GM12891 (cell line): ENCODE data around the gene HOXA9.

ENCODE experiments used
- DNase-seq: peaks from one replicate; pipeline ENCODE4 v3.0.0; 2011; ENCODE audit warnings: low spot score; ENCODE audit not compliant: insufficient read length
- FAIRE-seq: peaks from 2 replicates; lab custom pipeline; 2011; peaks lifted over from hg19 to GRCh38; lab: Jason Lieb, UNC
- PAX5 ChIP-seq: IDR thresholded peaks from 2 replicates; pipeline ENCODE4 v1.6.1; 2011; ENCODE audit warnings: low read length, moderate library complexity, mild to moderate bottlenecking; ENCODE audit not compliant: insufficient read depth, severe bottlenecking
- POLR2A ChIP-seq: IDR thresholded peaks from 2 replicates; pipeline ENCODE4 v1.6.1; 2011; ENCODE audit warnings: low read depth, low read length, control low read depth
- POLR2AphosphoS5 ChIP-seq: IDR thresholded peaks from 2 replicates; pipeline ENCODE4 v1.6.1; 2011; ENCODE audit warnings: low read depth, low read length, control low read depth
- POU2F2 ChIP-seq: IDR thresholded peaks from 2 replicates; pipeline ENCODE4 v1.6.1; 2011; ENCODE audit warnings: low read depth, mild to moderate bottlenecking, control low read depth, low read length, moderate library complexity
- SPI1 ChIP-seq: IDR thresholded peaks from 2 replicates; pipeline ENCODE4 v1.6.1; 2011; ENCODE audit warnings: low read depth, low read length, control low read depth
- TAF1 ChIP-seq: IDR thresholded peaks from 2 replicates; pipeline ENCODE4 v1.6.1; 2011; ENCODE audit warnings: low read depth, low read length, control low read depth

Gene HOXA9

DNA sequence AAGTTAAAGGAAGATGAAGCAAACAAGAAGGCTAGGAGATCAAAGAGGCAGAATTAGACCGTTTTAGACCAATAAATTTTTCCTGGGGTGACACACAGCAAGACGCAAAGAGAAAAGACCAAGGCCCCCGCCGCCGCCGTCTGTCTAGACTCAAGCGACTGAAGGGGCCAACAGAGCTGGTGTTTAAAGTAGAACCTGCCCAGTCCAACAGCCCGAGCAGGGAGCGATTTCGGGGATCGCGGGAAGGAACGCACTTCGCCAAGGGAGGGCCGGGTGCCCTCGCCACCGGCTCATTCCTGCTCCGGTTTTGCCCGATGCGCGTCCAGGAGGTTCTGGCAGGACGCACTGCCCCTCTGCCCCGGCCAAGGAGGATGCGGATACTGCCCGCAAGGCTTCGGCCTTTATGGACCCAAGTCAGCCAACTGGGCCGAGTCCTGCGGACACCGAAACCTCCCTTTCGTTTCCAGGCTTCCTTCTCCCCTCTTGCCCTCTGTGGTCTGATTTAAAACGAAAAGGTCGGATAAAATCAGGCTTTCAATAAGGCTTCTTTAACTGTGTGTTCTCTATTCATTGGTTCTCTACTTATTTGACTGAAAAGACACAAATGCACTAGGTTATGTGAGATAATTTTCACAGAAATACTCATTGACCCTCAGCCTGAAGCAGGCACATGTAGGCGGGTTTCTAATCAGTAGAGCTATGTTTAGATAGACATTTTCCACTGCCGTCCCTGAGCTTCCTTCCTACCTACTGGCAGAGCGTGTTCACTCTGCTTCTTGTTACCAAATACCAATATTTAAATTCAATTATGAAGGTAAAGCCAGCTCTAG lies 6.7 kb downstream of the HOXA9 start:
- FAIRE-seq (no peak), DNase-seq (no peak)
- TF ChIP-seq PAX5 (no peak), POLR2AphosphoS5 (no peak), SPI1 (no peak), POU2F2 (no peak), POLR2A (no peak), TAF1 (no peak)

DNA sequence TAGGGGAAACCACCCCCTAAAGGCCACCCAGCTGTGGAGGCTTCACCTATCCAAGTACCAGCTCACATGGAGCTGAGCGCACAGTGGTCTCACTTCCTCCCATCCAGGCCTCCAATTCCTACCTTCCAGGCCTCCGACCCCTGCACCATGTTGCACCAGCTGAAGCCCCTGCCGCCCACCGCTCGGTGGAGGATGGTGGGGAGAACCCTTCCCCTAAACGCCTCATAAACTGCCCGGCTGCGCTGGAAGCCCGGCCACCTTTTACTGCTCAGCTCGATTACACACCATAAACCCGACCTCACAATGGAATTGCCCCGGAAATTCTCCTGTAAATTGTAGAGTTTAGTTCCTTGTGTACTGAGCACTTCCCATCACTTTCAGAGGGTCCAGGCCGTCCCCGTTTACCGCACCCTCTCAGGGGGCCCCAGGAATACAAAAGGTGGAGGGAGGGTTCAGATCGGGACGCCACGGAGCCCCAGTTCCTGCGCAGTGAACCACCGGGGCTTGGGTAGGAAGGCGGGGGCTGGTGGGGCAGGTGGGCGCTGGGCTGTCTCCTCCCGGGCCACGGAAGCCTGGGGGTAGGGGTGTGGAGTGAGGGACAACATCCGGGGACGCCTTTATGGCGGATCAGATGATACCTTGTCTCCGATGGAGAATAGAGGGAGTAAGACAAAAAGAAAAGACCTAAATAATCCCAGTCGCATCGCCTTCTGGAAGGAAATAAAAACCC lies 7.5 kb downstream of the HOXA9 start:
- FAIRE-seq (no peak), DNase-seq (no peak)
- TF ChIP-seq SPI1 (no peak), POLR2AphosphoS5 (no peak), POLR2A (no peak), PAX5 (no peak), TAF1 (no peak), POU2F2 (no peak)

DNA sequence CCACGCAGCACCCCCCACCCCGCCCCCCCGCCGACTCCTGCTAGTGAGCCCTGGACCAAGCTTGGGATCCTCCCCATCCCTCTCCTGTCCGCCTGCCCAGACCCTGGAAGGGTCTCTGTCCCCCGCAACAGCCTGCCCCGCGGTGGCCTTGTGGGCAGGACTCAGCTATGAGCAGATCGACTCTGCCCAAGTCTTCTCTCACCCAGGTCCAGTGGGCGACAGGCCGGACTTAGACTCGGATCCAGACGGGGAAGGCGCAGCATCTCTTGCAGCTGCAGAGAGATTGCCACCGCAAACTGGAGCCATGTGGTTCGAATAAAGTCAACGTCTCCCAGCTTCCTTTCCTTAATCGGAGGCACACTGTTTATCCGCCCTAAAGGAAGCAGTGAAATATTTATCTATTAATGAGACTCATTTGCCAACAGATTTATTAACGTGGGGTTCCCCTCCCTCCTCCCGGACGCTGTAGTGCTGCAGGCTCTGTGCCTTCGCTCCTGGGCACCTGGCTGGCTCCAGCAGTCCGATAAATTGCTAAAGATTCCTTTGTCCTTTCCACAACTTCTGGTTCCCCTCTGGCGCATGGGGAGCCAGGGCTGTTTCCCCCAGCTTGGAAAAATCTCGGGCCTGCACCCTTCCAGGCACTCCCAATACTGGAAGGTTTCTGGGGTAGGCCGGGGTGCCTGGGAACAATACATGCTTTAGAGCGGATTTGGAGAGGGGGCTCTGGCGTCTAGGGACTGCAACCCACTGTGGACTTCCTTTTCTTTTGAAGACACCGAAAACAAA lies 8.2 kb downstream of the HOXA9 start:
- FAIRE-seq (no peak), DNase-seq (no peak)
- TF ChIP-seq POU2F2 (no peak), POLR2A (no peak), SPI1 (no peak)

DNA sequence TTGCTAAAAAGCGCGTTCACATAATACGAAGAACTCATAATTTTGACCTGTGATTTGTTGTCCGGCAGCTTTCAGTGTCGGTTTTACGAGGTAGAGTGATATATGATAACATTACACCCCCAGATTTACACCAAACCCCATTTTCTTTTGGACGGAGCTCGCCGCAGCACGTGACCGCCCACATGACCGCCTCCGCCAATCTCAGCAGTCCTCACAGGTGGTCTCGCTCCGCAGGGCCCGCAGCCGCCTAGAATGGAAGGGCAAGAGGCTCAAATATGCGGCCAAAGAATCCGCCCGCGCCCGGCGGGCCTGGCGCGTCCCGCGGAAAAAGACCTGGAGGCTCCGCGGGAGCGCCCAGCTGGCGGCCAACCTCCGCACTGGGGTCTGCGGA lies 8.8 kb downstream of the HOXA9 start, which contains the start of gene HOXA7:
Gene HOXA7 (minus strand): TSS at position 168 of the 391 bp plus-strand sequence. CDS start 130 bp downstream, at position 38.
- no peak for FAIRE-seq
- no peak for DNase-seq
- TF ChIP-seq TAF1 (no peak), PAX5 (no peak), POLR2A (no peak), SPI1 (no peak), POU2F2 (no peak), POLR2AphosphoS5 (no peak)

DNA sequence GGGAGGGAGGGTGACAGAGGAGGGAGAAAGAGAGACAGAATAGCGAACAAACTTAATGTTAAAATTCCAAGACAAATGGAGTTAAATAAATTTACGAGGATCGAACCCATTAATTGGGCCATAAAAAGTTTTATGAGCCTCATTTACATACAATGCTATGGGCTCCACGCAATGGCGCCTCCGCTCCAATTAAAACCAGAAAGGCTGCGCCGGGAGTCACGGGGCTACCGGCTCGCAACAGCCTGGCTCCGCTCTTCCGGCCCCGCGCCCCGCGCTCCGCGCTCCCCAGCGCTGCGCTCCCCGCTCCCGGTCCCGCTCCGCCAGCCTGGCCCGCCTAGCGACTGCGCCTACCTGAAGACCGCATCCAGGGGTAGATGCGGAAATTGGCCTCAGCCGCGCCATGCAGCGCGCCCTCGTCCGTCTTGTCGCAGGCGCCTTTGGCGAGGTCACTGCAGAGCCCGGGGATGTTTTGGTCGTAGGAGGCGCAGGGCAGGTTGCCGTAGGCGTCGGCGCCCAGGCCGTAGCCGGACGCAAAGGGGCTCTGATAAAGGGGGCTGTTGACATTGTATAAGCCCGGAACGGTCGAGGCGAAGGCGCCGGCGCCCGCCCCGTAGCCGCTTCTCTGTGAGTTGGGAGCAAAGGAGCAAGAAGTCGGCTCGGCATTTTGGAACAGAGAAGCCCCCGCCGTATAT lies 9.4 kb downstream of the HOXA9 start:
- DNase-seq, result no peak
- TF ChIP-seq POLR2A (no peak), TAF1 (no peak), POLR2AphosphoS5 (no peak), SPI1 (no peak), POU2F2 (no peak), PAX5 (no peak)
- FAIRE-seq, result no peak

DNA sequence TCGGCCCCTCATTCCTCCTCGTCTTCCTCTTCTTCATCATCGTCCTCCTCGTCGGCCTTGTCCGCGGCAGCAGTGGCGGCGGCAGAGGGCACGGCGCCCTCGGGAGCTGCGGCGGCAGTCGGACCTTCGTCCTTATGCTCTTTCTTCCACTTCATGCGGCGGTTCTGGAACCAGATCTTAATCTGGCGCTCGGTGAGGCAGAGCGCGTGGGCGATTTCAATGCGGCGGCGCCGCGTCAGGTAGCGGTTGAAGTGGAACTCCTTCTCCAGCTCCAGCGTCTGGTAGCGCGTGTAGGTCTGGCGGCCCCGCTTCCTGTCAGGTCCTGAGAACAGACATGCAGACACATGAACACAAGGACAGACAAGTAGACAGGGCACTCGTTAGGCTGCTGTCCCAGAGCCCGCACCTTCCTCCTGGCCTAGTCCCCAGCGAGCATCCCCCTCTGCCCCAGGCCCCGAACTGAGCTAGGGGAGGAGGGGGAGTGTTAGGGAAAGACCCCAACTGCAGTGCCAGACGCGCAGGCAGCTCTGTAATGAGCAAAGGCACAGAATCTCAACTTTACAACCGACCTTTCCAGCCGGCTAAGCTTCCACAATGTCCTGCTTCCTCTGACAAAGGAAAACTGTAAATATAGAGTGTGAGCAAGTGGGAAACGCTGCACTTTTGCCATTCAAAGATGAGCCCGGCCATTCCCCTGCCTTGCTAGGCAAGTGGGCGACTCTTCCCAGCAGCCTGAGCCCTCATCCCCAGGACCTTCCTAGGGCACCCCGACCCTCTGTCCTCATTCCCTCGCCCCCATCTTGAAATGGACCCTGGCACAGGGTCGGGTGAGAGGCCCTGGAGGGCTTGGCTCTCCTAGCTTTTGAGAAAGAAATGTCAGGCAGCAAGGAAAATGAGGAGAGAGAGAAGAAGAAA lies 10.2 kb downstream of the HOXA9 start:
- TF ChIP-seq POU2F2 (no peak), POLR2AphosphoS5 (no peak), PAX5 (no peak), POLR2A (no peak), TAF1 (no peak), SPI1 (no peak)
- no peak for DNase-seq
- no peak for FAIRE-seq

DNA sequence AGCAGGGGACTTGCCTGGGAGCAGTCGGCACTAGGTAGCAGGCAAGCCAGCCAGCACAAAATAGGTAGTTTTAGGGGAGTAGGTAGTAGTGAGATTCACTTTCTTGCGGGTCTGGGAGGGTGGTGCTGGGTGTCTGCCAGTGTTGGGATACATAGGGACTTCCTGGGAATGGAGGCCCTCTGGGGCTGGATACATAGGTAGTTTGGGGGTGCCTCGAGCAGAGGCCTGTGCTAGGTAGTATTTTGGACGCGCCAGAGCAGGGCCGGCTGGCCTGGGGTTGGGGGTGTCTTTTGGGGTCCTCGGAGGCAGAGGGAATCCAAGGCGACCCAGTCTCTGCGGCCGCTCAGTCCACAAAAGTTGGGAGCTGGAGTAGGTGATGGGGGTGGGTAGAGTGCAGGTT lies 11.0 kb downstream of the HOXA9 start:
- no peak for FAIRE-seq

DNA sequence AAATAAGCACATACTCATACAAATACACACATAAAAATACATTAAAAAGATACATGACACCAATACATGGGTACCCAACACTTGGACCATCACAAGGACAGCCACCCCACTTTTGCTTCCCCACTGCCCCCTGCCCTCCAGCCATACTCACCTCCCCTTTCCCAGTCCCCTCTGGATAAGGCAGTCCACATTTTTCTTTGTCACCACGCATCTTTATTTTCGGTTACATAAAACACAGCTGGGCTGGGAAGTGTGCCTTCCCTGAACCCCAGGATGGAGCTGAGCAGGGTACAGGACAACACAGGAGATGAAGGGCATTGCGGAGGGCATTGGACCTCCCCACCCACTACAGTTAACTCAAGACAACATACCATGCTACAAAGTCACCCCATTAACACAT lies 11.8 kb downstream of the HOXA9 start:
- DNase-seq (no peak), FAIRE-seq (no peak)
- no peak for TF ChIP-seq SPI1

More for the DNA sequence above, 11.0 kb downstream of the HOXA9 start:
- TF ChIP-seq SPI1 (no peak), TAF1 (no peak)
- DNase-seq, result no peak

DNA sequence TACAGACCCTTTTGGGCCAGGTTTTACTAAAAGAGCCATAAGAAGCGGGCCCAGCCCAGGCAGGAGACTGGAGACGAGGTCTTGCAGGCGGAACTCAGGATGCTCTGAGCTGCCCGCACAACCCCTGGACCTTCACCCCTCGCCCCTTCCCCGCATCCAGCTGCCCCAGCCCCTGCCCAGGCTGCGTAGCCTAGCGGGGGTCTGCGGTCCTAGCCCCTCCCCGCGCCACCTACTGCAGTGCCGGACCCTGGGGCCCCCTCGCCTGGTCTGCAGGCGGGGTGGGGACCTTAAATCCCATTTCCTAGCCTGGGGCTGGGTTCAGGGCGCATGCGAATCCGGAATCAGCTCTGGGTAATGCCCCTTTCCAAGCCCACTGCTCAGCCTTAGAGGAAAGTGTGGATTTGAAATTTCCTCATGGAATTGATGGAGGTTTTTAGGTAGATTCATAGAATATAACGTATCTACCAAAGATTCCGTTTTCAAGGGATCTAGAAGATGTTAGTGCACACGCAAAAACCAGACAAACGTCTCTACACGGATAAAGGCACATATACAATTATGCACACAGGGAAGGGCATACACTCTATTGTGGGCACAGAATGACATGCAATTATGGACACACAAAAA lies 12.4 kb downstream of the HOXA9 start:
- DNase-seq (no peak), FAIRE-seq (no peak)
- no peak for TF ChIP-seq POLR2AphosphoS5
- TF ChIP-seq POLR2A, result no peak
- TF ChIP-seq PAX5, result no peak
- TF ChIP-seq POU2F2, result no peak
- no peak for TF ChIP-seq TAF1
- no peak for TF ChIP-seq SPI1
